IPS-11a (cell line): ENCODE results near the gene CCM2.
"Not testable (repeated sequence)": the region's sequence is repeated elsewhere in the genome, so short reads cannot be mapped to it uniquely, and the experiment has no call there.

Experiments
- H3K4me3 ChIP-seq: one replicate; pipeline ENCODE4 v1.5.1; 2013; ENCODE audit warnings: low read depth, low read length, control low read depth

CCM2 gene

DNA sequence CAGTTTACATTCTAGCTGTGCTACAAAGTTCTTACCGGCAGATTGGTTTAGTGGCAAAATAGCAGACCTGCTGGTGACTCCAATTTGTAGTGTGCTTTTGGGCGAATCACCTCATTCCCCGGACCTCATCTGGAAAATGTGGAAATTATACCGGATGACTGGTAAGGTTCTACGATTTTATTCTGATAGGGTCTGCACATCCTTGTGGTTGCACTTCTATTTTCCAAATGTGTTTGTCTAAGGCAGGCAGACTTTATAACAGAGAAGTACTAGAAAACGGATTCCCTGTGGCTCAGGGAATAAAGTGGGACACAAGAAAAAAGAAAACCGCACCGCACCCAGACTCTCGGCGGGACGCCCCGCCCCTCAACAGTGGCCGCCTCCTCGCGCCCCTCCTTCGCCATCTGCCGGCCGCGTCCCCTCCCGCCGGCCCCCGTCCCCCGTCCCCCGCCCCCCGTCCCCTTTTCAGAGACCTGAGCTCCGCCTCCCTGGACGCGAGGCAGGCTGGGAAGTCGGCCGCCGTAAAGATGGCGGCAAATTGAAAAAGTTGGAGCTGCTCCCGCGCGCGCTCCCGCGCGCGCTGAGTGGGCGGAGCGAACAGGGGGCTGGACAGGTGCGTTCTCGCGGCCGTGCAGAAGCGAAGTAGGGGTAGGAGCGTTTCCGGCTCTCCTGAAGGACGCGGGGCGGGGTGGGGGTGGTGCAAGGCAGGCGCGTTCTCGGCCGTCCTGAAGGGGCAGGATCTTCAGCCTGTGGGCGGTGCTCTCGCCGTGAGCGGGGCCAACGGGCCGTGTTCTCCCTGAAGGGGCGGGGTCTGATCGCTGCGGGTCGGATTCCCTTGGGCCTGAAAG, 532 bp upstream of the CCM2 start:
- peak overlapping the region; percentile 67 for H3K4me3 ChIP-seq

DNA sequence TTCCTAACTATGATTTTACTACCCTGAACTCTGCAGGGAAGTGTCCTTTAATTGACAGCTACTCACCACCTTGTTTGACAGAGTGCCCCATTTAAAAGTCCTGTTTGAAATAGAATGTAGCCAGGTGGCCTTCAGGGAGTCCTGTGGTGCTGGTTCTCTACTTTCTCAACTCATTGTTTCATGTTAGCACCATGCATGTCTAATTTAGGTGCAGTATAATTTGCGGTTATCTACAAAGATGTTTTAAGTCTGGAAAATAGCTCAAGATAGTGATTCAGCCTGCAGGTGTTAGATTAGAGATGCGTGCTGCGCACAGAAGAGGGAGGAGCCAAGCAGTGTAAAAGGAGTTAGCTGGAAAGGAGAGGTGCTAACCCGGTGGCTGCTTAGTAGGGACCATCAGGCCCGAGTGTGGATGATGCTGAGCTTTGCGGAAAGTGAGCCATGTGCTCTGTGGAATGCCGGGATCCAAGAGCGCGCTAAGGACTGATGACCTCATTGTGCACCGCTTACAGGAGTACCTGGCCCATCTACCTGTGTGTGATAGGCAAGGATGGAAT, 1.2 kb downstream of the CCM2 start:
- H3K4me3 ChIP-seq = peak overlapping the region; percentile 49

DNA sequence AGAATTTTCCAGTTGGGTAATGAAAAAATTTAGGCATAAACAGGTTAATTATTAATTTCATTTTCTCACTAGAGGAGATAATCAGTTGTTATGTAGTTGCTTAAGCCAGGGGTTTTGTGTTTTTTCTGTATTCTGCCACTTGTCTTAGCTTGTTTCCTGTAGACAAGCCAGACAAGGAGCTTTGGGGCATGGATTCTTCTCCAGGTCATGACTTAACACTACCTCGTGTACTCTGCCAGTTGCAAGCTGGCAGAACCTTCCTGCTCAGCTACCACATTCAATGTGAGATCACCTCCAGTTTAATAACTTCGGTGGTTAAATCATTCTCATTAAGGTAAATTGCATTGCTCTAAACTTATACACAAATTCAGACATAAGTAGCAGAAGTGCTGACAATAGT, 1.8 kb downstream of the CCM2 start:
- no peak overlapping the region for H3K4me3 ChIP-seq

- H3K4me3 ChIP-seq = no peak overlapping the region
Observed at GRCh38 chr7:45003789-45004188, 3.8 kb downstream of the CCM2 start.

- H3K4me3 ChIP-seq = no peak overlapping the region
Observed at GRCh38 chr7:45007106-45007505, 7.1 kb downstream of the CCM2 start.

DNA sequence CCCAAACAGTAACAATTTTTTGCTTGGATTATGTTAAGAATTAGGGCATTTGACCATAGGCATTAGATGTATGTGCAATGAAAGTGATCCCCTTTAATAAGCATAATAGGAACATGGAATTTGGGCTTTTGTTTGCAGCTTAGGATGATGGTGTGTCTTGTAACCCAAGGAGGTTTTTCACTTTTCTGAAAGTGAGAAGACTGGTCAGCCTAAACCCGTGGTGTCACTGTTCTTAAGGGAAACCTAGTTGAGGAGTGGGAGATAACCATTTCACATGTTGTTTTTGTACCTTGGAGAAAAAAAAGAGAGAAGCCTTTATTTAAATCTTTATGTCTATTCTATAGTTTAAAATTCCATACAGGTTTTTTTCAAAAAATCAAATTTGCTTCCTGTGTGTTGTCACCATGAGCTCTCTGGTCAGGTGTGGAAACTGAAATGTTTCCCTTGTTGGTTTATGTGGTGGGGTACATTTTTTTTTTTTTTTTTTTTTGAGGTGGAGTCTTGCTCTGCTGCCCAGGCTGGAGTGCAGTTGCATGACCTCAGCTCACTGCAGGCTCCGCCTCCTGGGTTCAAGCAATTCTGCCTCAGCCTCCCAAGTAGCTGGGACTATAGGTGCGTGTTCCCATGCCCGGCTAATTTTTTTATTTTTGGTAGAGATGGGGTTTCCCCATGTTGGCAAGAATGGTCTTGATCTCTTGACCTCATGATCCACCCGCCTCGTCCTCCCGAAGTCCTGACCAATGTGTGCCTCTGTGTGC, 7.7 kb downstream of the CCM2 start:
- H3K4me3 ChIP-seq = no peak overlapping the region

DNA sequence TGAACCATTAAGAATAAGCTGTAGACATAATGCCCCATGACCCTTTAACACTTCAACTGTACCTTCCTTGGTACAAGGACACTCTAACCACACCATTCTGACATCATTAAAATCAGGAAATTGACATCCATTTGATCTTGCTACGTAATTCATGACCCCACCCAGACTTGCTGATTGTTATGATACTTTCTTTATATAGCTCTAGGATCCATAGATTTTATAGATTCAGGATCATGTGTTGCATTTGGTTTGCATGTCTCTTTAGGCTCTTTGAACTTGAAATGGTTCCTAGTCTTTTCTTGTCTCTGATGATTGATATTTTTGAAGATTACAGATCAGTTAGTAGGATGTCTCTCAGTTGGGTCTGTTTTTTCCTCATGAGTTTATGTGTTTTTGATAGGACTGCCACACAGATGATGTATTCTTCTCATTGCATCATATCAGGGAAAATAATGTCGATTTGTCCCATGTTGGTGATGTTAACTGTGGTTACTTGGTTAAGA, 13.5 kb downstream of the CCM2 start:
- H3K4me3 ChIP-seq = no peak overlapping the region

DNA sequence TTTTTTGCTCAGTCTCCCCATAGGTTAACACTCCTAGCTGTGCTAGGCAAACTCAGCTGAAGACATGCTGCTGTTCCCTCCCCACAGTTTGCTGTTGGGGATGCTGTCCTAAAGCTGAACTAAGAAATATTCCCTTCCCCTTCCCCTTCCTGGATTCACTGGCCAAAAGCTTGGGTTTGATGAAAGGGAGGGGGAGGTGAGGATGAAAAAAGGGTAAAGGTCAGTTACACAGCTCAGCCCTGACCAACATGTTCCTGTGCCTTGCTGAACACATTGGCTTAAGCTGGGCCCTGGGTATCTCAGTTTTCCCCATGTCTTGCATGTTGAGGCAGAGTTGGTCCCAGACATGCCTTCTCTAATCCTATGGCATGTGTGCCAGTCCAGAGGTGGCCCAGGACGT, 15.3 kb downstream of the CCM2 start:
- H3K4me3 ChIP-seq = no peak overlapping the region

GRCh38 chr7:45017253-45017652, 17.3 kb downstream of the CCM2 start:
- no peak overlapping the region for H3K4me3 ChIP-seq

DNA sequence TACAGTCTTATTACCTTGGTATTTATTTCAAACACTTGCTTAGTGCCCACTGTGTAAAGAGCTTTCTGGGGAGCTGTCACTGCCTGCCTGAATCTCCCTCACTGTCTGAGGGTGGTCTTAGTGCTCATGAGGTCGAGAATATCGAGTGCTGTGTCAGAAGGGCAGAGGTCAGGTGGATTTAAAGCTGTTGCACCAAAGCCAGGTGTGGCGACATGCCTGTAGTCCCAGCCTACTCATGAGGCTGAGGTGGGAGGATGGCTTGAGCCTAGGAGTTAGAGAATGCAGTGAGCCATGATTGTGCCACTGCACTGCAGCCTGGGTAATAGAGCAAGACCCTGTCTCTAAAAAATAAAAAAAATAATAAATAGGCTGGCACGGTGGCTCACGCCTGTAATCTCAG, 20.9 kb downstream of the CCM2 start:
- H3K4me3 ChIP-seq = no peak overlapping the region

GRCh38 chr7:45021604-45022296, 21.7 kb downstream of the CCM2 start:
- no peak overlapping the region for H3K4me3 ChIP-seq

- H3K4me3 ChIP-seq = no peak overlapping the region
Observed at GRCh38 chr7:45024126-45024744, 24.2 kb downstream of the CCM2 start.

DNA sequence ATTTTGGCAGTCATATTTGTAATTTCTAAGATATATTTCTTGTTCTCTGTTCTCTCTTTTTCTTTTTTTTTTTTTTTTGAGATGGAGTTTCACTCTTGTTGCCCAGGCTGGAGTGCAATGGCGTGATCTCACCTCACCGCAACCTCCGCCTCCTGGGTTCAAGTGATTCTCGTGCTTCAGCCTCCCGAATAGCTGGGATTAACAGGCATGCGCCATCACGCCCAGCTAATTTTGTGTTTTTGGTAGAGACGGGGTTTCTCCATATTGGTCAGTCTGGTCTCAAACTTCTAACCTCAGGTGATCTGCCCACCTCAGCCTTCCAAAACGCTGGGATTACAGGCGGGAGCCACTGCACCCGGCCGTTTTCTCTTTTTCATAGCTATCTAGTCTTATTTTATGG, 25.5 kb downstream of the CCM2 start:
- H3K4me3 ChIP-seq = not testable (repeated sequence)

GRCh38 chr7:45026013-45026412, 26.0 kb downstream of the CCM2 start:
- H3K4me3 ChIP-seq = no peak overlapping the region

- H3K4me3 ChIP-seq = no peak overlapping the region
Observed at GRCh38 chr7:45026984-45027773, 27.2 kb downstream of the CCM2 start.

DNA sequence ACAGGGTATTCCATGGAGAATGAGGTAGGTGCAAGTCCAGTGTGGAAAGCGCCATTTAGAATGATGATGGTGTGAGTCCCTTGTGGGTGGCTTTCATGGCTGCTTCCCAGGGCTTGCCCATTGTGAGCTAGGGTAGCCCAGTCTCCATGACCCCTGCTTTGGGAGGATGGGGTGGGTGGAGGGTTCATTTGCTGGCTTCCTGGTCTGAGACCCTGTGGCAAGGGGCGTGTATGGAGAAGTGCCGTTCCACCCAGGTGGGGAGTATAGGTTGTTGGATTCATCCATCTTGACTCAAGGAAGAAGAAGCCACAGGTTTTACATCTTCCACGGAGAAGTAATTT, 27.7 kb downstream of the CCM2 start:
- H3K4me3 ChIP-seq = no peak overlapping the region

GRCh38 chr7:45028138-45028919, 28.3 kb downstream of the CCM2 start:
- H3K4me3 ChIP-seq = no peak overlapping the region

- no peak overlapping the region for H3K4me3 ChIP-seq
Observed at GRCh38 chr7:45028920-45029344, 28.9 kb downstream of the CCM2 start.

DNA sequence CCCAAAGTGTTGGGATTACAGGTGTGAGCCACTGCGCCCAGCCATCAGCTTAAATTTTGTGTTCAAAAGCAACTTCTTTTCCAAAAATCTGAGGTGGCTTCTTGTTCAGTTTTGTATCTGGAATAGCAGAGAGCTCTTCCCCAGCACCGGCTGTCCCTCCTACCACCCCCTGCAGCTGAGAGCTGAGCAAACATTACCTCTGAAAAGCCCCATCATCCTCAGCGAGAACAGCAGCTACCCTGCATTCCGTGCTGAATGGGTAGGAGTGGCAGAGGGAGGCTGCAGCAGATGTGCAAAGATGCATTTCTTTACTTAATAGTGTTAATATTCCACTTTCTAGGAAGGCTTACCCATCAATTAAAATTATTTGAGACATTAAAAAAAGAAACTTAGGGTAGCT, 31.8 kb downstream of the CCM2 start:
- H3K4me3 ChIP-seq = no peak overlapping the region
